NCI-H1436 treated with DMSO at 0.1 percent for 48 hours (cell line): ENCODE measurements around the gene ALDH3B1.

Experiments
- DNase-seq: peaks from one replicate; lab custom pipeline; 2025; lab: John Stamatoyannopoulos, UW

Gene ALDH3B1

GRCh38 chr11:68044145-68044813 lies 34.2 kb downstream of the ALDH3B1 start:
- no peak for DNase-seq

GRCh38 chr11:68044898-68045351 lies 34.8 kb downstream of the ALDH3B1 start:
- DNase-seq, result no peak

GRCh38 chr11:68047437-68048290 lies 37.5 kb downstream of the ALDH3B1 start:
- no peak for DNase-seq

GRCh38 chr11:68048681-68049508 lies 38.8 kb downstream of the ALDH3B1 start:
- DNase-seq, result no peak

GRCh38 chr11:68049509-68050370 lies 39.6 kb downstream of the ALDH3B1 start:
- DNase-seq, result no peak

- no peak for DNase-seq
These were observed 40.3 kb downstream of the ALDH3B1 start for GRCh38 chr11:68050371-68050841.

GRCh38 chr11:68051191-68052136 lies 41.3 kb downstream of the ALDH3B1 start:
- DNase-seq, result no peak

GRCh38 chr11:68052137-68052873 lies 42.2 kb downstream of the ALDH3B1 start:
- no peak for DNase-seq

- no peak for DNase-seq
These were observed 43.0 kb downstream of the ALDH3B1 start for GRCh38 chr11:68053117-68053516.

- DNase-seq, result no peak
These were observed 44.1 kb downstream of the ALDH3B1 start for GRCh38 chr11:68053981-68054812.

GRCh38 chr11:68056317-68057285 lies 46.5 kb downstream of the ALDH3B1 start:
- DNase-seq, result no peak

- no peak for DNase-seq
These were observed 47.7 kb downstream of the ALDH3B1 start for GRCh38 chr11:68057807-68058206.

GRCh38 chr11:68061508-68061907 lies 51.4 kb downstream of the ALDH3B1 start:
- DNase-seq, result no peak

GRCh38 chr11:68064926-68065325 lies 54.8 kb downstream of the ALDH3B1 start:
- DNase-seq, result no peak

- DNase-seq, result no peak
These were observed 55.7 kb downstream of the ALDH3B1 start for GRCh38 chr11:68065841-68066240.

GRCh38 chr11:68066742-68067141 lies 56.6 kb downstream of the ALDH3B1 start:
- DNase-seq, result no peak

GRCh38 chr11:68067991-68068390 lies 57.9 kb downstream of the ALDH3B1 start:
- no peak for DNase-seq
